ENCODE data around the gene C1orf105. TPM values are rescaled to one million over a fixed set of nuclear protein-coding genes. Genes with fewer than 3 reads are reported as not detected.
A peak's percentile ranks its signal among the peaks of the same experiment; 100 is the strongest.
"Not testable (repeated sequence)": the region's sequence is repeated elsewhere in the genome, so short reads cannot be mapped to it uniquely, and the experiment has no call there.

C1orf105 gene
- total RNA-seq, 1 experiment from 2014 or later: not detected

- TF ChIP-seq, protein P1, sequence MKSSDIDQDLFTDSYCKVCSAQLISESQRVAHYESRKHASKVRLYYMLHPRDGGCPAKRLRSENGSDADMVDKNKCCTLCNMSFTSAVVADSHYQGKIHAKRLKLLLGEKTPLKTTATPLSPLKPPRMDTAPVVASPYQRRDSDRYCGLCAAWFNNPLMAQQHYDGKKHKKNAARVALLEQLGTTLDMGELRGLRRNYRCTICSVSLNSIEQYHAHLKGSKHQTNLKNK (CRISPR knock-in tag; IDR thresholded peaks at IDR 0.05): no peak
- TF ChIP-seq JUN (CRISPR knock-in tag; IDR thresholded peaks at IDR 0.05): no peak
- TF ChIP-seq, protein P2, sequence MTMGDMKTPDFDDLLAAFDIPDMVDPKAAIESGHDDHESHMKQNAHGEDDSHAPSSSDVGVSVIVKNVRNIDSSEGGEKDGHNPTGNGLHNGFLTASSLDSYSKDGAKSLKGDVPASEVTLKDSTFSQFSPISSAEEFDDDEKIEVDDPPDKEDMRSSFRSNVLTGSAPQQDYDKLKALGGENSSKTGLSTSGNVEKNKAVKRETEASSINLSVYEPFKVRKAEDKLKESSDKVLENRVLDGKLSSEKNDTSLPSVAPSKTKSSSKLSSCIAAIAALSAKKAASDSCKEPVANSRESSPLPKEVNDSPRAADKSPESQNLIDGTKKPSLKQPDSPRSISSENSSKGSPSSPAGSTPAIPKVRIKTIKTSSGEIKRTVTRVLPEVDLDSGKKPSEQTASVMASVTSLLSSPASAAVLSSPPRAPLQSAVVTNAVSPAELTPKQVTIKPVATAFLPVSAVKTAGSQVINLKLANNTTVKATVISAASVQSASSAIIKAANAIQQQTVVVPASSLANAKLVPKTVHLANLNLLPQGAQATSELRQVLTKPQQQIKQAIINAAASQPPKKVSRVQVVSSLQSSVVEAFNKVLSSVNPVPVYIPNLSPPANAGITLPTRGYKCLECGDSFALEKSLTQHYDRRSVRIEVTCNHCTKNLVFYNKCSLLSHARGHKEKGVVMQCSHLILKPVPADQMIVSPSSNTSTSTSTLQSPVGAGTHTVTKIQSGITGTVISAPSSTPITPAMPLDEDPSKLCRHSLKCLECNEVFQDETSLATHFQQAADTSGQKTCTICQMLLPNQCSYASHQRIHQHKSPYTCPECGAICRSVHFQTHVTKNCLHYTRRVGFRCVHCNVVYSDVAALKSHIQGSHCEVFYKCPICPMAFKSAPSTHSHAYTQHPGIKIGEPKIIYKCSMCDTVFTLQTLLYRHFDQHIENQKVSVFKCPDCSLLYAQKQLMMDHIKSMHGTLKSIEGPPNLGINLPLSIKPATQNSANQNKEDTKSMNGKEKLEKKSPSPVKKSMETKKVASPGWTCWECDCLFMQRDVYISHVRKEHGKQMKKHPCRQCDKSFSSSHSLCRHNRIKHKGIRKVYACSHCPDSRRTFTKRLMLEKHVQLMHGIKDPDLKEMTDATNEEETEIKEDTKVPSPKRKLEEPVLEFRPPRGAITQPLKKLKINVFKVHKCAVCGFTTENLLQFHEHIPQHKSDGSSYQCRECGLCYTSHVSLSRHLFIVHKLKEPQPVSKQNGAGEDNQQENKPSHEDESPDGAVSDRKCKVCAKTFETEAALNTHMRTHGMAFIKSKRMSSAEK (CRISPR knock-in tag; IDR thresholded peaks at IDR 0.05; ENCODE audit: borderline replicate concordance): no peak
- no peak for TF ChIP-seq PRDM15 (CRISPR knock-in tag; IDR thresholded peaks at IDR 0.05)
- no peak for TF ChIP-seq ZNF317 (CRISPR knock-in tag; IDR thresholded peaks at IDR 0.05; ENCODE audit: borderline replicate concordance, low read depth)
- no peak for TF ChIP-seq ZNF396 (CRISPR knock-in tag; IDR thresholded peaks at IDR 0.05; ENCODE audit: borderline replicate concordance)
- TF ChIP-seq CTCF (IDR thresholded peaks at IDR 0.05): no peak
- no peak for TF ChIP-seq FOXP1 (CRISPR knock-in tag; IDR thresholded peaks at IDR 0.05; ENCODE audit: borderline replicate concordance)
- TF ChIP-seq GRHL2 (CRISPR knock-in tag; IDR thresholded peaks at IDR 0.05; ENCODE audit: insufficient replicate concordance, severe bottlenecking): no peak
- TF ChIP-seq ZNF416 (CRISPR knock-in tag; IDR thresholded peaks at IDR 0.05): no peak
- TF ChIP-seq TP53 (CRISPR knock-in tag; IDR thresholded peaks at IDR 0.05): no peak
- TF ChIP-seq, protein P3, sequence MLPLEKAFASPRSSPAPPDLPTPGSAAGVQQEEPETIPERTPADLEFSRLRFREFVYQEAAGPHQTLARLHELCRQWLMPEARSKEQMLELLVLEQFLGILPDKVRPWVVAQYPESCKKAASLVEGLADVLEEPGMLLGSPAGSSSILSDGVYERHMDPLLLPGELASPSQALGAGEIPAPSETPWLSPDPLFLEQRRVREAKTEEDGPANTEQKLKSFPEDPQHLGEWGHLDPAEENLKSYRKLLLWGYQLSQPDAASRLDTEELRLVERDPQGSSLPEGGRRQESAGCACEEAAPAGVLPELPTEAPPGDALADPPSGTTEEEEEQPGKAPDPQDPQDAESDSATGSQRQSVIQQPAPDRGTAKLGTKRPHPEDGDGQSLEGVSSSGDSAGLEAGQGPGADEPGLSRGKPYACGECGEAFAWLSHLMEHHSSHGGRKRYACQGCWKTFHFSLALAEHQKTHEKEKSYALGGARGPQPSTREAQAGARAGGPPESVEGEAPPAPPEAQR (CRISPR knock-in tag; IDR thresholded peaks at IDR 0.05): no peak
- no peak for TF ChIP-seq ZBTB21 (CRISPR knock-in tag; IDR thresholded peaks at IDR 0.05; ENCODE audit: borderline replicate concordance)
- TF ChIP-seq CBFB (CRISPR knock-in tag; IDR thresholded peaks at IDR 0.05; ENCODE audit: low read depth): no peak
These were observed 10.7 kb downstream of the C1orf105 start (continued) for GRCh38 chr1:172431204-172431603.

- no peak overlapping the region for H3K27ac Mint-ChIP-seq
- H3K36me3 Mint-ChIP-seq: peaks cover 5% of the 10 kb centered on the region; the same call in 1 of the 2 replicates
- peaks cover 19% of the 10 kb centered on the region for H3K9me3 Mint-ChIP-seq
- POLR2A ChIA-PET: interaction anchor here (0.5 to 0.6 kb wide), 2 partner anchors 614 to 819 kb away, joined by 4 to 5 read pairs; no protein-coding TSS in a partner anchor
- DNase-seq (ENCODE audit: low spot score) (peak; percentile 30), ATAC-seq (peak; percentile 66)
- 0 out of 2 replicates have a peak, but pooled peaks have one; percentile 23 for TF ChIP-seq FOXK1 (CRISPR knock-in tag; IDR thresholded peaks at IDR 0.05)
- TF ChIP-seq, protein P4, sequence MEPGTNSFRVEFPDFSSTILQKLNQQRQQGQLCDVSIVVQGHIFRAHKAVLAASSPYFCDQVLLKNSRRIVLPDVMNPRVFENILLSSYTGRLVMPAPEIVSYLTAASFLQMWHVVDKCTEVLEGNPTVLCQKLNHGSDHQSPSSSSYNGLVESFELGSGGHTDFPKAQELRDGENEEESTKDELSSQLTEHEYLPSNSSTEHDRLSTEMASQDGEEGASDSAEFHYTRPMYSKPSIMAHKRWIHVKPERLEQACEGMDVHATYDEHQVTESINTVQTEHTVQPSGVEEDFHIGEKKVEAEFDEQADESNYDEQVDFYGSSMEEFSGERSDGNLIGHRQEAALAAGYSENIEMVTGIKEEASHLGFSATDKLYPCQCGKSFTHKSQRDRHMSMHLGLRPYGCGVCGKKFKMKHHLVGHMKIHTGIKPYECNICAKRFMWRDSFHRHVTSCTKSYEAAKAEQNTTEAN (CRISPR knock-in tag; IDR thresholded peaks at IDR 0.05): no peak
- H3K27me3 Mint-ChIP-seq (ENCODE audit: low read depth): no peaks in the 10 kb centered on the region; the same call in 1 of the 2 replicates
- no peak overlapping the region for H3K4me3 Mint-ChIP-seq
- CTCF ChIA-PET: interaction anchor here (0.7 to 1.6 kb wide), 4 partner anchors 12 to 446 kb away, joined by 3 to 7 read pairs (median 4); partner anchors contain the start of gene PIGC
- H3K4me1 Mint-ChIP-seq: peaks cover 20% of the 10 kb centered on the region
These were observed 11.3 kb downstream of the C1orf105 start for GRCh38 chr1:172431721-172432192.

- peaks cover 11% of the 10 kb centered on the region for H3K36me3 Mint-ChIP-seq
- DNase-seq (ENCODE audit: low spot score); H3K27ac Mint-ChIP-seq; POLR2A ChIA-PET; H3K27me3 Mint-ChIP-seq (ENCODE audit: low read depth); CTCF ChIA-PET; H3K4me3 Mint-ChIP-seq; ATAC-seq; H3K4me1 Mint-ChIP-seq: not testable (repeated sequence)
- H3K9me3 Mint-ChIP-seq: peaks cover 19% of the 10 kb centered on the region
These were observed 16.7 kb downstream of the C1orf105 start for GRCh38 chr1:172437183-172437582.
